Measurements from ENCODE around the gene FAM199X.
"Not testable (repeated sequence)": the region's sequence is repeated elsewhere in the genome, so short reads cannot be mapped to it uniquely, and the experiment has no call there.

The FAM199X gene

GRCh38 chrX:104205548-104205947 lies 39.3 kb downstream of the FAM199X start:
- Histone ChIP-seq H3K9me3 (ENCODE audit: insufficient read depth, low read depth, low read length) (no peaks in the 10 kb centered on the region), H2AFZ (ENCODE audit: low read length) (no peak overlapping the region), H3K4me2 (ENCODE audit: low read depth, low read length, poor library complexity, severe bottlenecking) (no peak overlapping the region), H3K79me2 (ENCODE audit: insufficient read depth, low read length) (no peaks in the 10 kb centered on the region), H3K36me3 (ENCODE audit: insufficient read depth, low read length) (no peaks in the 10 kb centered on the region), H3K9ac (ENCODE audit: low read depth, low read length, poor library complexity, severe bottlenecking) (no peak overlapping the region), H4K20me1 (ENCODE audit: insufficient read depth, low read length, poor library complexity, severe bottlenecking) (no peaks in the 10 kb centered on the region), H3K9me2 (replicated peaks; ENCODE audit: low read depth, low read length) (no peaks in the 10 kb centered on the region), H3K27me3 (ENCODE audit: insufficient read depth, low read length, poor library complexity, severe bottlenecking) (no peaks in the 10 kb centered on the region), H3K4me1 (ENCODE audit: insufficient read depth, low read length, poor library complexity, severe bottlenecking) (no peaks in the 10 kb centered on the region), H3K4me3 (ENCODE audit: low read length, poor library complexity, severe bottlenecking) (no peak overlapping the region), H3F3A (ENCODE audit: low read depth) (no peaks in the 10 kb centered on the region)
- no peak for TF ChIP-seq EZH2phosphoT487 (IDR thresholded peaks at IDR 0.05; ENCODE audit: borderline replicate concordance)
- TF ChIP-seq CTCF (conservative IDR thresholded peaks at IDR 0.05; ENCODE audit: low read length): no peak

- Histone ChIP-seq H3K36me3 (ENCODE audit: insufficient read depth, low read length) (no peaks in the 10 kb centered on the region), H3F3A (ENCODE audit: low read depth) (no peaks in the 10 kb centered on the region), H3K4me3 (ENCODE audit: low read length, poor library complexity, severe bottlenecking) (no peak overlapping the region), H4K20me1 (ENCODE audit: insufficient read depth, low read length, poor library complexity, severe bottlenecking) (no peaks in the 10 kb centered on the region), H3K9me3 (ENCODE audit: insufficient read depth, low read depth, low read length) (no peaks in the 10 kb centered on the region), H3K27me3 (ENCODE audit: insufficient read depth, low read length, poor library complexity, severe bottlenecking) (no peaks in the 10 kb centered on the region), H3K4me1 (ENCODE audit: insufficient read depth, low read length, poor library complexity, severe bottlenecking) (no peaks in the 10 kb centered on the region), H3K9me2 (replicated peaks; ENCODE audit: low read depth, low read length) (no peaks in the 10 kb centered on the region), H3K79me2 (ENCODE audit: insufficient read depth, low read length) (no peaks in the 10 kb centered on the region), H2AFZ (ENCODE audit: low read length) (no peak overlapping the region), H3K9ac (ENCODE audit: low read depth, low read length, poor library complexity, severe bottlenecking) (no peak overlapping the region), H3K4me2 (ENCODE audit: low read depth, low read length, poor library complexity, severe bottlenecking) (no peak overlapping the region)
- TF ChIP-seq EZH2phosphoT487 (IDR thresholded peaks at IDR 0.05; ENCODE audit: borderline replicate concordance) (no peak), CTCF (conservative IDR thresholded peaks at IDR 0.05; ENCODE audit: low read length) (no peak)
These were observed 44.9 kb downstream of the FAM199X start for GRCh38 chrX:104211187-104211586.

- not testable (repeated sequence) for H2AFZ ChIP-seq (ENCODE audit: low read length); H3K9ac ChIP-seq (ENCODE audit: low read depth, low read length, poor library complexity, severe bottlenecking); H3K4me1 ChIP-seq (ENCODE audit: insufficient read depth, low read length, poor library complexity, severe bottlenecking); H4K20me1 ChIP-seq (ENCODE audit: insufficient read depth, low read length, poor library complexity, severe bottlenecking); H3K36me3 ChIP-seq (ENCODE audit: insufficient read depth, low read length); H3K4me2 ChIP-seq (ENCODE audit: low read depth, low read length, poor library complexity, severe bottlenecking); H3F3A ChIP-seq (ENCODE audit: low read depth); H3K27me3 ChIP-seq (ENCODE audit: insufficient read depth, low read length, poor library complexity, severe bottlenecking); H3K4me3 ChIP-seq (ENCODE audit: low read length, poor library complexity, severe bottlenecking); H3K9me3 ChIP-seq (ENCODE audit: insufficient read depth, low read depth, low read length); H3K9me2 ChIP-seq (replicated peaks; ENCODE audit: low read depth, low read length); H3K79me2 ChIP-seq (ENCODE audit: insufficient read depth, low read length)
These were observed 63.8 kb downstream of the FAM199X start for GRCh38 chrX:104230060-104230459.
